Measurements from ENCODE around the gene SKP2. TPM values are rescaled to one million over a fixed set of nuclear protein-coding genes. Genes with fewer than 3 reads are reported as not detected.
"Not testable (repeated sequence)": the region's sequence is repeated elsewhere in the genome, so short reads cannot be mapped to it uniquely, and the experiment has no call there.

SKP2 gene
- total and polyA plus RNA-seq, 8 donors, result 2.4 to 25.7 (median 11.8) TPM

DNA sequence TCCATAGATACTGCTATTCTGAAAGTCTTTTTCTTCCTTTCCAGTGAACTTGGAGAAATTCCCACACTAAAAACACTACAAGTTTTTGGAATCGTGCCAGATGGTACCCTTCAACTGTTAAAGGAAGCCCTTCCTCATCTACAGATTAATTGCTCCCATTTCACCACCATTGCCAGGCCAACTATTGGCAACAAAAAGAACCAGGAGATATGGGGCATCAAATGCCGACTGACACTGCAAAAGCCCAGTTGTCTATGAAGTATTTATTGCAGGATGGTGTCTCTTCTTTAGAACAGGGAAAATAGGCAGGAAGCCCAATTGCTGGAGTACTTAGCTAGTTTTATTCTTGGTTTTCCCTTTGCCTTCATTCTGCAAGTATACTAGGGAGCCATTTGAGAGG lies 29.9 kb downstream of the SKP2 start:
- Histone ChIP-seq H3K36me3 (peaks cover 11 to 68% (median 62%) of the 10 kb centered on the region in 4 donors), H3K4me1 (peaks cover 0 to 6% (median 0%) of the 10 kb centered on the region in 4 donors), H3K4me3 (no peak overlapping the region), H3K9me3 (no peaks in the 10 kb centered on the region), H3K27me3 (no peaks in the 10 kb centered on the region), H3K27ac (no peak overlapping the region)
- 79 to 95% (median 82%) methylated on average over 2 of the region's 2 CpGs for WGBS, 5 donors
- TF ChIP-seq POLR2A (IDR thresholded peaks at IDR 0.05), result no peak
- intact Hi-C loops (cut with DNase I; ENCODE audit: low total_unique reads), result no loop called here
- DNase-seq, result no peak

DNA sequence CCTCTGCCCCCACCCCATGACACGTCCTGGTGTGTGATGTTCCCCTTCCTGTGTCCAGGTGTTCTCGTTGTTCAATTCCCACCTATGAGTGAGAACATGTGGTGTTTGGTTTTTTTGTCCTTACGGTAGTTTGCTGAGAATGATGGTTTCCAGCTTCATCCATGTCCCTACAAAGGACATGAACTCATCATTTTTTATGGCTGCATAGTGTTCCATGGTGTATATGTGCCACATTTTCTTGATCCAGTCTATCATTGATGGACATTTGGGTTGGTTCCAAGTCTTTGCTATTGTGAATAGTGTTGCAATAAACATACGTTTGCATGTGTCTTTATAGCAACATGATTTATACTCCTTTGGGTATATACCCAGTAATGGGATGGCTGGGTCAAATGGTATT lies 32.5 kb downstream of the SKP2 start:
- intact Hi-C loops (cut with DNase I; ENCODE audit: low total_unique reads); H3K4me3 ChIP-seq; H3K4me1 ChIP-seq; H3K9me3 ChIP-seq; H3K27ac ChIP-seq; H3K27me3 ChIP-seq; DNase-seq: not testable (repeated sequence)
- H3K36me3 ChIP-seq, result peaks cover 7 to 65% (median 45%) of the 10 kb centered on the region in 4 donors
- WGBS, 5 donors, result 69 to 99% (median 95%) methylated on average over 2 to 4 of the region's 4 CpGs

DNA sequence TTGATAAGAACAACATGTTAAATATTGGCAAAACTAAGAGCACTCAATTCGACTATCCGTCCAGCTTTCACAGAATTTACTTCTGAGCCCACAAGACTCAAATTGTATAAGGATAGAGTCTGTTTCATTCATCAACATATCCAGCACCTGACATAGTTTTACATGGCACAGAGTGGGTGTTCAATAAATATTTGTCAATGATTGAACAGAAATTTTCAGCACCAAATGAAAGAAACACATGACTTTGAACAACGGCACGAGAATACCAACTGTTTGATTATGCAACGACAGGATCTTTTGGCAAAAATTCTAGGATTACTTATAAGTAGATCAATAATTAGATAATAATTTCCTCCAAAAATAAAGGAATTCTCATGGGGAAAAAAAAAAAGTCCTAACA lies 41.8 kb downstream of the SKP2 start:
- H3K9me3 ChIP-seq, result peaks cover 0 to 17% (median 9%) of the 10 kb centered on the region in 4 donors
- H3K4me1 ChIP-seq, result no peaks in the 10 kb centered on the region
- no peak overlapping the region for H3K4me3 ChIP-seq
- no peak for DNase-seq
- peaks cover 12 to 80% (median 62%) of the 10 kb centered on the region in 4 donors for H3K36me3 ChIP-seq
- no peaks in the 10 kb centered on the region for H3K27me3 ChIP-seq
- H3K27ac ChIP-seq, result no peak overlapping the region
- intact Hi-C loops (cut with DNase I; ENCODE audit: low total_unique reads), result no loop called here
- 86 to 93% (median 88%) methylated on average over 5 of the region's 5 CpGs for WGBS, 5 donors
- TF ChIP-seq, protein P1, sequence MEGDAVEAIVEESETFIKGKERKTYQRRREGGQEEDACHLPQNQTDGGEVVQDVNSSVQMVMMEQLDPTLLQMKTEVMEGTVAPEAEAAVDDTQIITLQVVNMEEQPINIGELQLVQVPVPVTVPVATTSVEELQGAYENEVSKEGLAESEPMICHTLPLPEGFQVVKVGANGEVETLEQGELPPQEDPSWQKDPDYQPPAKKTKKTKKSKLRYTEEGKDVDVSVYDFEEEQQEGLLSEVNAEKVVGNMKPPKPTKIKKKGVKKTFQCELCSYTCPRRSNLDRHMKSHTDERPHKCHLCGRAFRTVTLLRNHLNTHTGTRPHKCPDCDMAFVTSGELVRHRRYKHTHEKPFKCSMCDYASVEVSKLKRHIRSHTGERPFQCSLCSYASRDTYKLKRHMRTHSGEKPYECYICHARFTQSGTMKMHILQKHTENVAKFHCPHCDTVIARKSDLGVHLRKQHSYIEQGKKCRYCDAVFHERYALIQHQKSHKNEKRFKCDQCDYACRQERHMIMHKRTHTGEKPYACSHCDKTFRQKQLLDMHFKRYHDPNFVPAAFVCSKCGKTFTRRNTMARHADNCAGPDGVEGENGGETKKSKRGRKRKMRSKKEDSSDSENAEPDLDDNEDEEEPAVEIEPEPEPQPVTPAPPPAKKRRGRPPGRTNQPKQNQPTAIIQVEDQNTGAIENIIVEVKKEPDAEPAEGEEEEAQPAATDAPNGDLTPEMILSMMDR (IDR thresholded peaks at IDR 0.05), result no peak
- no peak for TF ChIP-seq EP300 (IDR thresholded peaks at IDR 0.05)
- TF ChIP-seq POLR2A (IDR thresholded peaks at IDR 0.05), result no peak
- TF ChIP-seq POLR2AphosphoS5 (IDR thresholded peaks at IDR 0.05), result no peak

DNA sequence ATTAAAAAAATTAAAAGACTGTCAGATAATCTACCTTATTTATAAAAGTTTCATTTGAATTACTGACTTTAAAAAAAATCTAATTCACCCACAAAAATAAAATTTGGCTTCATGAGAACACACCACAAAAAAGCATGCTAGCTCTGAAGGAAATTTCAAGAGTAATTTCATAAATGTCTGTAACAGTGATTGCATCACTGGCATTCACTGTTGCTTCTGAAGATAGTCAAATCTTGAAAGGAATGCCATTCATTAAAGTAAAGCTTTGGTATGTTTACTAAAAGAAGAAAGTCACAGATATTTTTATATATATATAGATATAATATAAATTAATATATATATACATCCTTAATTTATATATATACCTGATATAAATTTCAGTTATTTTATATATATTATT lies 46.4 kb downstream of the SKP2 start:
- TF ChIP-seq, protein P1 (IDR thresholded peaks at IDR 0.05), result no peak
- TF ChIP-seq POLR2AphosphoS5 (IDR thresholded peaks at IDR 0.05) (no peak), POLR2A (IDR thresholded peaks at IDR 0.05) (no peak), EP300 (IDR thresholded peaks at IDR 0.05) (no peak)
- intact Hi-C loops (cut with DNase I; ENCODE audit: low total_unique reads), result no loop called here
- H3K36me3 ChIP-seq, result peaks cover 12 to 87% (median 76%) of the 10 kb centered on the region in 4 donors

DNA sequence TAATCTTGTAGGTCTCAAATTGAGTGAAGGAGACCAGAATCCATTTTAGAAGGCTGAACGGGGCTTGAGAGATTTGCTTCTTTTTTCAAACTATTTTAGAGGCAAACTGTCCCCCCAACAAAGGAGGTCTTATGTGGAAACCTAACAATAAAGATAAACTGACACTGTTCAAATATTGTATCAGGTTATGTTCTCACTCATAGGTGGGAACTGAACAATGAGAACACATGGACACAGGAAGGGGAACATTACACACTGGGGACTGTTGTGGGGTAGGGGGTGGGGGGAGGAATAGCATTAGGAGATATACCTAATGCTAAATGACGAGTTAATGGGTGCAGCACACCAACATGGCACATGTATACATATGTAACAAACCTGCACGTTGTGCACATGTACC lies 46.9 kb downstream of the SKP2 start:
- H3K4me1 ChIP-seq; H3K4me3 ChIP-seq; H3K27ac ChIP-seq; H3K9me3 ChIP-seq; H3K27me3 ChIP-seq; DNase-seq; intact Hi-C loops (cut with DNase I; ENCODE audit: low total_unique reads): not testable (repeated sequence)
- peaks cover 12 to 87% (median 80%) of the 10 kb centered on the region in 4 donors for H3K36me3 ChIP-seq
- 57 to 72% (median 63%) methylated on average over 2 to 3 of the region's 3 CpGs for WGBS, 5 donors

More for the DNA sequence above, 46.4 kb downstream of the SKP2 start:
- H3K27ac ChIP-seq, result no peak overlapping the region
- no peaks in the 10 kb centered on the region for H3K27me3 ChIP-seq
- H3K4me1 ChIP-seq, result peaks cover 0 to 3% (median 0%) of the 10 kb centered on the region in 4 donors
- H3K9me3 ChIP-seq, result no peaks in the 10 kb centered on the region
- no peak for DNase-seq
- no peak overlapping the region for H3K4me3 ChIP-seq

DNA sequence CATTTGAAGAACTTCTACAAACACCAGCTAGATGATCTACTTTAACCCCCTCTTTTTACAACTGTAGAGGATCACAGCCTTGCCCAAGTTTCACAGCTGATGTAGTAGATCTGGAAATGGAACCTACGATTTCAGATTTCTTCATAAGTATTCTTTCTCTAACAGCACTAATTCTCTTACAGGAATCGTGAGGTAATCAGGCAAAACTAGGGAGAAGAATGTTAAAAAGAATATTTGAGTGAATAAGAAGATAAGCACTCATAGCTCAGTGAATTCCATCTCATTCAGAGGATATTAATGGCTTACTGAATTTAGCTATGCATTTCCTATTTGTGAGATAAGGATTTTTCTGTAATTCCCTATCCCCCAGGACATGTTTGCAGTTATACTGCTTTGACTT lies 47.7 kb downstream of the SKP2 start:
- Histone ChIP-seq H3K27me3 (no peaks in the 10 kb centered on the region), H3K27ac (no peak overlapping the region), H3K9me3 (no peaks in the 10 kb centered on the region), H3K4me3 (no peak overlapping the region), H3K4me1 (peaks cover 0 to 3% (median 0%) of the 10 kb centered on the region in 4 donors), H3K36me3 (peaks cover 10 to 83% (median 81%) of the 10 kb centered on the region in 4 donors)
- 76 to 87% (median 79%) methylated on average over 2 of the region's 2 CpGs for WGBS, 5 donors
- DNase-seq, result no peak
- no peak for TF ChIP-seq EP300 (IDR thresholded peaks at IDR 0.05)
- TF ChIP-seq POLR2A (IDR thresholded peaks at IDR 0.05), result no peak
- TF ChIP-seq, protein P1 (IDR thresholded peaks at IDR 0.05), result no peak
- no peak for TF ChIP-seq POLR2AphosphoS5 (IDR thresholded peaks at IDR 0.05)
- intact Hi-C loops (cut with DNase I; ENCODE audit: low total_unique reads), result no loop called here
